MM.1S (cell line): ENCODE results near the gene CLDN20.

Source experiments
- EZH2 ChIP-seq: fragments of 300-600 bp; sonication (generic); optimal IDR thresholded peaks from 2 replicates; pipeline ENCODE3; 2017; ENCODE audit warnings: low read depth, mild to moderate bottlenecking, antibody characterized with exemption, low read length, mixed read lengths
- EZH2phosphoT487 ChIP-seq: fragments of 300-600 bp; sonication (generic); IDR thresholded peaks from 2 replicates; pipeline ENCODE4 v1.6.1; 2018; ENCODE audit warnings: antibody characterized with exemption, low read length
- TF ChIP-seq, protein P1 (sequence below): fragments of 300-600 bp; sonication (generic); IDR thresholded peaks from 2 replicates; pipeline ENCODE4 v1.5.1; 2016; ENCODE audit warnings: antibody characterized with exemption, low read length, mixed read lengths

DNA sequence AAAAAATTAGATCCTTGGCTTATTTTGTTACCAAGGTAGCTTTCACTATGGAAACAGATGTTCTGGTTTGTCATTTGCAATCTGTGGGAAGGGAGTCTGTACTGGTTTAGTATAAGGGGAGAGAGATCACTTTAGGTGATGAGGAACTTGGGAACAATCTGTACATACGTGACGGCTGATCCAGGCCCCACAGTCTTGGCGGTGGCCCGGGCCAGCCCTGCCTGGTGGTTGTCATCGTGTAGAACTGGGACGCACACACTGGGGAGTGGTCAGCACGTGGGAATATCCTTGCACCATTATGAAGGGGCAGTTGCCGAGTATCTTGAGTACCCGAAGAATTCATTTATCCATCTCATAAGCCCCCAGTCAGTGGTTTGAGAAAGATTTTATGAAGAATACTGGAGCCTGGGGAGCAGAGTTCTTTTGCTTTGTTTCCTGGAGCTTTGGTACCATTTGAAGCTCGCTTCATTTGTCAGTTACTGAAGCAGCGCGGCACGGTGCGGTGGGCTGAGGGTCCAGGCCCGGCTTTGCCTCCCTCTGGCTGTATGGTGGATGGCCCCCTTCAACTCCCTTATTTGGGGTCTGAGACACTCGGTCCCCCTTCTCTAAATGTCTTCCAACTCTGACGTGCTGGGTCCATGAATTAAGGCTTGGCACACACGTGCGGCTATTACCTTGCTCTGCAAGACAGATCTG is 22.8 kb upstream of the CLDN20 start:
- TF ChIP-seq, protein P1, sequence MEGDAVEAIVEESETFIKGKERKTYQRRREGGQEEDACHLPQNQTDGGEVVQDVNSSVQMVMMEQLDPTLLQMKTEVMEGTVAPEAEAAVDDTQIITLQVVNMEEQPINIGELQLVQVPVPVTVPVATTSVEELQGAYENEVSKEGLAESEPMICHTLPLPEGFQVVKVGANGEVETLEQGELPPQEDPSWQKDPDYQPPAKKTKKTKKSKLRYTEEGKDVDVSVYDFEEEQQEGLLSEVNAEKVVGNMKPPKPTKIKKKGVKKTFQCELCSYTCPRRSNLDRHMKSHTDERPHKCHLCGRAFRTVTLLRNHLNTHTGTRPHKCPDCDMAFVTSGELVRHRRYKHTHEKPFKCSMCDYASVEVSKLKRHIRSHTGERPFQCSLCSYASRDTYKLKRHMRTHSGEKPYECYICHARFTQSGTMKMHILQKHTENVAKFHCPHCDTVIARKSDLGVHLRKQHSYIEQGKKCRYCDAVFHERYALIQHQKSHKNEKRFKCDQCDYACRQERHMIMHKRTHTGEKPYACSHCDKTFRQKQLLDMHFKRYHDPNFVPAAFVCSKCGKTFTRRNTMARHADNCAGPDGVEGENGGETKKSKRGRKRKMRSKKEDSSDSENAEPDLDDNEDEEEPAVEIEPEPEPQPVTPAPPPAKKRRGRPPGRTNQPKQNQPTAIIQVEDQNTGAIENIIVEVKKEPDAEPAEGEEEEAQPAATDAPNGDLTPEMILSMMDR = no peak
- no peak for TF ChIP-seq EZH2
- TF ChIP-seq EZH2phosphoT487 = no peak
